ENCODE results near the gene CPSF4L. TPM values are rescaled to one million over a fixed set of nuclear protein-coding genes. Genes with fewer than 3 reads are reported as not detected.

CPSF4L gene
- total and polyA plus RNA-seq, 2 of the 13 experiments (the other 11 are each of a cell fraction or from before 2014, with no cell fraction given): 0.73 to 1.6 TPM

DNA sequence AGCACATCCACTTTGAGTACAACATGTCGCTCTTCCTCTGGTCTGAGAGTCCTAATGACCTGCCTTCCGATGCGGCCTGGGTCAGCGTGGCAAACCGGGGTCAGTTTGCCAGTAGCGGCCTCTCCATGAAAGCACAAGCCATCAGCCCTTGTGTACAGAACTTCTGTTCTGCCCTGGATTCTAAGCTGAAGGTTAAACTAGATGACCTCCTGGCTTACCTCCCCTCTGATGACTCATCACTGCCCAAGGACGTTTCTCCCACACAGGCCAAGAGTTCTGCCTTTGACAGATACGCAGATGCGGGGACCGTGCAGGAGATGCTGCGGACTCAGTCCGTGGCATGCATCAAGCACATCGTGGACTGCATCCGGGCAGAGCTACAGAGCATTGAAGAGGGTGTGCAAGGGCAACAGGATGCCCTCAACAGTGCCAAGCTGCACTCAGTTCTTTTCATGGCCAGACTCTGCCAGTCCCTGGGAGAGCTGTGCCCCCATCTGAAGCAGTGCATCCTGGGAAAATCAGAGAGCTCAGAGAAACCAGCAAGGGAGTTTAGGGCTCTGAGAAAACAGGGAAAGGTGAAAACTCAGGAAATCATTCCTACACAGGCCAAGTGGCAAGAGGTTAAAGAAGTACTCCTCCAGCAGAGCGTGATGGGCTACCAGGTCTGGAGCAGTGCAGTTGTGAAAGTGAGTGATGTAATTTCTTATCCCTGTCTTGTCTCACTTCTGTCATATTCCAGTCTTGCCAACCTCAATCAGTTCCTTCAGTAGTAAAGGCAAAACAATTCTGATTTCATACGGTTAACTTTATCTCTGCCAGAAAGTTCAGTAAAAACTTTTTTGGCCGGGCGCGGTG is 60.2 kb downstream of the CPSF4L start (continued):
- TF ChIP-seq, protein P1, sequence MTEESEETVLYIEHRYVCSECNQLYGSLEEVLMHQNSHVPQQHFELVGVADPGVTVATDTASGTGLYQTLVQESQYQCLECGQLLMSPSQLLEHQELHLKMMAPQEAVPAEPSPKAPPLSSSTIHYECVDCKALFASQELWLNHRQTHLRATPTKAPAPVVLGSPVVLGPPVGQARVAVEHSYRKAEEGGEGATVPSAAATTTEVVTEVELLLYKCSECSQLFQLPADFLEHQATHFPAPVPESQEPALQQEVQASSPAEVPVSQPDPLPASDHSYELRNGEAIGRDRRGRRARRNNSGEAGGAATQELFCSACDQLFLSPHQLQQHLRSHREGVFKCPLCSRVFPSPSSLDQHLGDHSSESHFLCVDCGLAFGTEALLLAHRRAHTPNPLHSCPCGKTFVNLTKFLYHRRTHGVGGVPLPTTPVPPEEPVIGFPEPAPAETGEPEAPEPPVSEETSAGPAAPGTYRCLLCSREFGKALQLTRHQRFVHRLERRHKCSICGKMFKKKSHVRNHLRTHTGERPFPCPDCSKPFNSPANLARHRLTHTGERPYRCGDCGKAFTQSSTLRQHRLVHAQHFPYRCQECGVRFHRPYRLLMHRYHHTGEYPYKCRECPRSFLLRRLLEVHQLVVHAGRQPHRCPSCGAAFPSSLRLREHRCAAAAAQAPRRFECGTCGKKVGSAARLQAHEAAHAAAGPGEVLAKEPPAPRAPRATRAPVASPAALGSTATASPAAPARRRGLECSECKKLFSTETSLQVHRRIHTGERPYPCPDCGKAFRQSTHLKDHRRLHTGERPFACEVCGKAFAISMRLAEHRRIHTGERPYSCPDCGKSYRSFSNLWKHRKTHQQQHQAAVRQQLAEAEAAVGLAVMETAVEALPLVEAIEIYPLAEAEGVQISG (CRISPR knock-in tag; IDR thresholded peaks at IDR 0.05): peak; percentile 88
- peak; percentile 77; the same call in 1 of the 2 replicates for TF ChIP-seq ZNF749 (CRISPR knock-in tag; IDR thresholded peaks at IDR 0.05; ENCODE audit: borderline replicate concordance)
- TF ChIP-seq ZNF724P (CRISPR knock-in tag; IDR thresholded peaks at IDR 0.05; ENCODE audit: borderline replicate concordance): no peak
- TF ChIP-seq, protein P2, sequence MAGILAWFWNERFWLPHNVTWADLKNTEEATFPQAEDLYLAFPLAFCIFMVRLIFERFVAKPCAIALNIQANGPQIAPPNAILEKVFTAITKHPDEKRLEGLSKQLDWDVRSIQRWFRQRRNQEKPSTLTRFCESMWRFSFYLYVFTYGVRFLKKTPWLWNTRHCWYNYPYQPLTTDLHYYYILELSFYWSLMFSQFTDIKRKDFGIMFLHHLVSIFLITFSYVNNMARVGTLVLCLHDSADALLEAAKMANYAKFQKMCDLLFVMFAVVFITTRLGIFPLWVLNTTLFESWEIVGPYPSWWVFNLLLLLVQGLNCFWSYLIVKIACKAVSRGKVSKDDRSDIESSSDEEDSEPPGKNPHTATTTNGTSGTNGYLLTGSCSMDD (CRISPR knock-in tag; IDR thresholded peaks at IDR 0.05): no peak
- TF ChIP-seq, protein P3, sequence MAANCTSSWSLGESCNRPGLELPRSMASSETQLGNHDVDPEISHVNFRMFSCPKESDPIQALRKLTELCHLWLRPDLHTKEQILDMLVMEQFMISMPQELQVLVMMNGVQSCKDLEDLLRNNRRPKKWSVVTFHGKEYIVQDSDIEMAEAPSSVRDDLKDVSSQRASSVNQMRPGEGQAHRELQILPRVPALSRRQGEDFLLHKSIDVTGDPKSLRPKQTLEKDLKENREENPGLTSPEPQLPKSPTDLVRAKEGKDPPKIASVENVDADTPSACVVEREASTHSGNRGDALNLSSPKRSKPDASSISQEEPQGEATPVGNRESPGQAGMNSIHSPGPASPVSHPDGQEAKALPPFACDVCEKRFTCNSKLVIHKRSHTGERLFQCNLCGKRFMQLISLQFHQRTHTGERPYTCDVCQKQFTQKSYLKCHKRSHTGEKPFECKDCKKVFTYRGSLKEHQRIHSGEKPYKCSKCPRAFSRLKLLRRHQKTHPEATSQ (CRISPR knock-in tag; IDR thresholded peaks at IDR 0.05; ENCODE audit: borderline replicate concordance): no peak; the same call in 1 of the 2 replicates
- no peak for TF ChIP-seq ETV6 (CRISPR knock-in tag; conservative IDR thresholded peaks at IDR 0.05)
- TF ChIP-seq, protein P4, sequence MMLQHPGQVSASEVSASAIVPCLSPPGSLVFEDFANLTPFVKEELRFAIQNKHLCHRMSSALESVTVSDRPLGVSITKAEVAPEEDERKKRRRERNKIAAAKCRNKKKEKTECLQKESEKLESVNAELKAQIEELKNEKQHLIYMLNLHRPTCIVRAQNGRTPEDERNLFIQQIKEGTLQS (CRISPR knock-in tag; IDR thresholded peaks at IDR 0.05): peak; percentile 100
- TF ChIP-seq, protein P5, sequence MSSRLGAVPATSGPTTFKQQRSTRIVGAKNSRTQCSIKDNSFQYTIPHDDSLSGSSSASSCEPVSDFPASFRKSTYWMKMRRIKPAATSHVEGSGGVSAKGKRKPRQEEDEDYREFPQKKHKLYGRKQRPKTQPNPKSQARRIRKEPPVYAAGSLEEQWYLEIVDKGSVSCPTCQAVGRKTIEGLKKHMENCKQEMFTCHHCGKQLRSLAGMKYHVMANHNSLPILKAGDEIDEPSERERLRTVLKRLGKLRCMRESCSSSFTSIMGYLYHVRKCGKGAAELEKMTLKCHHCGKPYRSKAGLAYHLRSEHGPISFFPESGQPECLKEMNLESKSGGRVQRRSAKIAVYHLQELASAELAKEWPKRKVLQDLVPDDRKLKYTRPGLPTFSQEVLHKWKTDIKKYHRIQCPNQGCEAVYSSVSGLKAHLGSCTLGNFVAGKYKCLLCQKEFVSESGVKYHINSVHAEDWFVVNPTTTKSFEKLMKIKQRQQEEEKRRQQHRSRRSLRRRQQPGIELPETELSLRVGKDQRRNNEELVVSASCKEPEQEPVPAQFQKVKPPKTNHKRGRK (CRISPR knock-in tag; IDR thresholded peaks at IDR 0.05): 0 out of 2 replicates have a peak, but pooled peaks have one; percentile 55
- TF ChIP-seq LCORL (IDR thresholded peaks at IDR 0.05): no peak
- TF ChIP-seq LCORL (CRISPR knock-in tag; IDR thresholded peaks at IDR 0.05): peak; percentile 97
- no peak for TF ChIP-seq RELA (CRISPR knock-in tag; IDR thresholded peaks at IDR 0.05)
- TF ChIP-seq SP1 (IDR thresholded peaks at IDR 0.05): no peak
- no peak for TF ChIP-seq SP1 (CRISPR knock-in tag; IDR thresholded peaks at IDR 0.05)
- no peak for TF ChIP-seq POLR2AphosphoS2 (IDR thresholded peaks at IDR 0.05; ENCODE audit: low read depth, low read length)
- TF ChIP-seq, protein P6, sequence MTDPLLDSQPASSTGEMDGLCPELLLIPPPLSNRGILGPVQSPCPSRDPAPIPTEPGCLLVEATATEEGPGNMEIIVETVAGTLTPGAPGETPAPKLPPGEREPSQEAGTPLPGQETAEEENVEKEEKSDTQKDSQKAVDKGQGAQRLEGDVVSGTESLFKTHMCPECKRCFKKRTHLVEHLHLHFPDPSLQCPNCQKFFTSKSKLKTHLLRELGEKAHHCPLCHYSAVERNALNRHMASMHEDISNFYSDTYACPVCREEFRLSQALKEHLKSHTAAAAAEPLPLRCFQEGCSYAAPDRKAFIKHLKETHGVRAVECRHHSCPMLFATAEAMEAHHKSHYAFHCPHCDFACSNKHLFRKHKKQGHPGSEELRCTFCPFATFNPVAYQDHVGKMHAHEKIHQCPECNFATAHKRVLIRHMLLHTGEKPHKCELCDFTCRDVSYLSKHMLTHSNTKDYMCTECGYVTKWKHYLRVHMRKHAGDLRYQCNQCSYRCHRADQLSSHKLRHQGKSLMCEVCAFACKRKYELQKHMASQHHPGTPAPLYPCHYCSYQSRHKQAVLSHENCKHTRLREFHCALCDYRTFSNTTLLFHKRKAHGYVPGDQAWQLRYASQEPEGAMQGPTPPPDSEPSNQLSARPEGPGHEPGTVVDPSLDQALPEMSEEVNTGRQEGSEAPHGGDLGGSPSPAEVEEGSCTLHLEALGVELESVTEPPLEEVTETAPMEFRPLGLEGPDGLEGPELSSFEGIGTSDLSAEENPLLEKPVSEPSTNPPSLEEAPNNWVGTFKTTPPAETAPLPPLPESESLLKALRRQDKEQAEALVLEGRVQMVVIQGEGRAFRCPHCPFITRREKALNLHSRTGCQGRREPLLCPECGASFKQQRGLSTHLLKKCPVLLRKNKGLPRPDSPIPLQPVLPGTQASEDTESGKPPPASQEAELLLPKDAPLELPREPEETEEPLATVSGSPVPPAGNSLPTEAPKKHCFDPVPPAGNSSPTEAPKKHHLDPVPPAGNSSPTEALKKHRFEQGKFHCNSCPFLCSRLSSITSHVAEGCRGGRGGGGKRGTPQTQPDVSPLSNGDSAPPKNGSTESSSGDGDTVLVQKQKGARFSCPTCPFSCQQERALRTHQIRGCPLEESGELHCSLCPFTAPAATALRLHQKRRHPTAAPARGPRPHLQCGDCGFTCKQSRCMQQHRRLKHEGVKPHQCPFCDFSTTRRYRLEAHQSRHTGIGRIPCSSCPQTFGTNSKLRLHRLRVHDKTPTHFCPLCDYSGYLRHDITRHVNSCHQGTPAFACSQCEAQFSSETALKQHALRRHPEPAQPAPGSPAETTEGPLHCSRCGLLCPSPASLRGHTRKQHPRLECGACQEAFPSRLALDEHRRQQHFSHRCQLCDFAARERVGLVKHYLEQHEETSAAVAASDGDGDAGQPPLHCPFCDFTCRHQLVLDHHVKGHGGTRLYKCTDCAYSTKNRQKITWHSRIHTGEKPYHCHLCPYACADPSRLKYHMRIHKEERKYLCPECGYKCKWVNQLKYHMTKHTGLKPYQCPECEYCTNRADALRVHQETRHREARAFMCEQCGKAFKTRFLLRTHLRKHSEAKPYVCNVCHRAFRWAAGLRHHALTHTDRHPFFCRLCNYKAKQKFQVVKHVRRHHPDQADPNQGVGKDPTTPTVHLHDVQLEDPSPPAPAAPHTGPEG (CRISPR knock-in tag; IDR thresholded peaks at IDR 0.05): peak; percentile 76

Data from HepG2 (cell line).